H1 (cell line): ENCODE results near the gene LY9. TPM values are rescaled to one million over a fixed set of nuclear protein-coding genes. Genes with fewer than 3 reads are reported as not detected.

Experiments used
- CTCF ChIA-PET: fragments of 300-600 bp; sonication (Branson Sonifier 250); formaldehyde crosslinking; loops from one replicate; lab custom pipeline; 2021; ENCODE audit not compliant: partially characterized antibody; lab: Charles Lee
- POLR2A ChIA-PET: fragments of 300-600 bp; sonication (Branson Sonifier 250); formaldehyde crosslinking; loops from one replicate; lab custom pipeline; 2021; ENCODE audit warnings: inconsistent platforms; ENCODE audit not compliant: partially characterized antibody; lab: Charles Lee
- DNase-seq, 2 experiments: peaks; one replicate each; pipeline versions ENCODE4 v3.0.0 to v3.0.0-alpha.2; 2010 to 2022; ENCODE audit warnings: low spot score in 2 of 2, low read depth in 1 of 2, mixed read lengths in 1 of 2
- FAIRE-seq: peaks from 2 replicates; lab custom pipeline; 2011; peaks lifted over from hg19 to GRCh38; lab: Jason Lieb, UNC
- H2AFZ ChIP-seq: 2 replicates; pipeline ENCODE4 v1.8.1; 2012; ENCODE audit warnings: low read length, inconsistent platforms
- H2AK5ac ChIP-seq: 2 replicates; pipeline ENCODE4 v1.6.1; 2013; ENCODE audit warnings: low read depth, low read length
- H2BK120ac ChIP-seq: replicated peaks from 2 replicates; pipeline ENCODE3; 2013; ENCODE audit warnings: low read depth, low read length, inconsistent platforms
- H2BK12ac ChIP-seq: 2 replicates; pipeline ENCODE4 v1.6.1; 2013; ENCODE audit warnings: low read depth, low read length
- H2BK15ac ChIP-seq: 2 replicates; pipeline ENCODE4 v1.6.1; 2013; ENCODE audit warnings: low read length
- H2BK20ac ChIP-seq: 2 replicates; pipeline ENCODE4 v1.6.1; 2013; ENCODE audit warnings: low read length
- H2BK5ac ChIP-seq: 2 replicates; pipeline ENCODE4 v1.6.1; 2013; ENCODE audit warnings: low read depth, low read length
- H3K14ac ChIP-seq: 2 replicates; pipeline ENCODE4 v1.6.1; 2013; ENCODE audit warnings: inconsistent platforms; ENCODE audit not compliant: insufficient read length
- H3K18ac ChIP-seq: 2 replicates; pipeline ENCODE4 v1.6.1; 2013; ENCODE audit warnings: low read length; ENCODE audit errors: extremely low read depth
- H3K23ac ChIP-seq: 2 replicates; pipeline ENCODE4 v1.6.1; 2013; ENCODE audit warnings: inconsistent platforms; ENCODE audit not compliant: insufficient read length
- H3K23me2 ChIP-seq: 2 replicates; pipeline ENCODE4 v1.6.1; 2013; ENCODE audit warnings: low read depth, low read length
- H3K27ac ChIP-seq: 2 replicates; pipeline ENCODE4 v1.6.1; 2011; ENCODE audit warnings: low read depth, low read length, inconsistent platforms
- H3K27me3 ChIP-seq, 4 experiments: replicated peaks in 1 of 4; 1 replicate in 1 of 4; 2 replicates in 3 of 4; pipeline versions ENCODE4 v1.6.1 to v1.8.1; 2011 to 2013; ENCODE audit warnings: low read length in 3 of 4, mild to moderate bottlenecking in 3 of 4, inconsistent platforms in 2 of 4, mixed read lengths in 2 of 4, moderate library complexity in 1 of 4; ENCODE audit not compliant: control insufficient read depth in 3 of 4, insufficient read depth in 3 of 4; ENCODE audit errors: extremely low read depth in 1 of 4
- H3K36me3 ChIP-seq, 4 experiments: 2 replicates each; pipeline versions ENCODE4 v1.6.1 to v1.8.1; 2011 to 2013; ENCODE audit warnings: mild to moderate bottlenecking in 4 of 4, low read length in 3 of 4, moderate library complexity in 2 of 4, control low read depth in 1 of 4, inconsistent platforms in 1 of 4; ENCODE audit not compliant: insufficient read depth in 4 of 4, control insufficient read depth in 2 of 4
- H3K4ac ChIP-seq: replicated peaks from 2 replicates; pipeline ENCODE3; 2013; ENCODE audit warnings: low read length, low read depth, mixed read lengths, inconsistent platforms; ENCODE audit not compliant: insufficient read length
- H3K4me1 ChIP-seq, 4 experiments: replicated peaks in 1 of 4; 1 replicate in 1 of 4; 2 replicates in 3 of 4; pipeline versions ENCODE4 v1.6.1 to v1.8.1; 2011 to 2013; ENCODE audit warnings: low read length in 3 of 4, inconsistent platforms in 2 of 4, mixed read lengths in 1 of 4; ENCODE audit not compliant: insufficient read depth in 4 of 4, control insufficient read depth in 3 of 4
- H3K4me2 ChIP-seq, 2 experiments: 2 replicates each; pipeline versions ENCODE4 v1.6.1 to v1.8.1; 2011 to 2013; ENCODE audit warnings: low read depth in 2 of 2, low read length in 2 of 2, control low read depth in 1 of 2, inconsistent platforms in 1 of 2, mild to moderate bottlenecking in 1 of 2; ENCODE audit not compliant: insufficient read depth in 1 of 2
- H3K4me3 ChIP-seq, 4 experiments: fragments of 200-600, 300-600 bp in 1 of 4; sonication (generic), shearing (Covaris generic), sonication (Bioruptor Twin) in 1 of 4; 2 replicates each; pipeline versions ENCODE4 v1.5.1 to v1.8.1; 2011 to 2016; ENCODE audit warnings: low read length in 4 of 4, low read depth in 3 of 4, control low read depth in 2 of 4, inconsistent platforms in 2 of 4, mild to moderate bottlenecking in 2 of 4, mixed read lengths in 1 of 4, moderate library complexity in 1 of 4; ENCODE audit not compliant: insufficient read depth in 2 of 4; ENCODE audit errors: extremely low read depth in 1 of 4
- H3K56ac ChIP-seq: replicated peaks from 2 replicates; pipeline ENCODE3; 2013; ENCODE audit warnings: low read depth, mild to moderate bottlenecking, mixed read lengths, low read length, inconsistent platforms; ENCODE audit not compliant: insufficient read length
- H3K79me1 ChIP-seq: 2 replicates; pipeline ENCODE4 v1.6.1; 2013; ENCODE audit warnings: low read depth, low read length, control low read depth
- H3K79me2 ChIP-seq, 2 experiments: 2 replicates each; pipeline versions ENCODE4 v1.6.1 to v1.8.1; 2012 to 2013; ENCODE audit warnings: low read length in 2 of 2, mild to moderate bottlenecking in 2 of 2, inconsistent platforms in 1 of 2; ENCODE audit not compliant: insufficient read depth in 2 of 2, control insufficient read depth in 1 of 2
- H3K9ac ChIP-seq, 4 experiments: replicated peaks in 1 of 4; 1 replicate in 1 of 4; 2 replicates in 3 of 4; pipeline versions ENCODE4 v1.6.1 to v1.8.1; 2011 to 2013; ENCODE audit warnings: low read depth in 3 of 4, low read length in 3 of 4, control low read depth in 2 of 4, mild to moderate bottlenecking in 2 of 4, moderate library complexity in 2 of 4, inconsistent platforms in 1 of 4; ENCODE audit errors: extremely low read depth in 1 of 4
- H3K9me3 ChIP-seq, 2 experiments: 2 replicates each; pipeline versions ENCODE4 v1.6.1 to v1.8.1; 2012 to 2013; ENCODE audit warnings: mild to moderate bottlenecking in 2 of 2, moderate library complexity in 2 of 2, control low read depth in 1 of 2, inconsistent platforms in 1 of 2, low read depth in 1 of 2, low read length in 1 of 2, mixed read lengths in 1 of 2; ENCODE audit not compliant: insufficient read depth in 2 of 2
- H4K20me1 ChIP-seq, 2 experiments: replicated peaks in 1 of 2; 2 replicates each; pipeline versions ENCODE3 to v1.8.1; 2011 to 2013; ENCODE audit warnings: inconsistent platforms in 2 of 2, low read length in 2 of 2, mild to moderate bottlenecking in 1 of 2; ENCODE audit not compliant: insufficient read depth in 2 of 2, control insufficient read depth in 1 of 2
- H4K5ac ChIP-seq: 2 replicates; pipeline ENCODE4 v1.6.1; 2013; ENCODE audit warnings: low read length, low read depth, mixed read lengths, inconsistent platforms; ENCODE audit not compliant: insufficient read length
- H4K8ac ChIP-seq: 2 replicates; pipeline ENCODE4 v1.8.0; 2013; ENCODE audit warnings: mild to moderate bottlenecking, moderate library complexity, low read length, inconsistent platforms; ENCODE audit not compliant: insufficient read depth; ENCODE audit errors: extremely low read depth
- H4K91ac ChIP-seq: replicated peaks from 2 replicates; pipeline ENCODE3; 2013; ENCODE audit warnings: low read length, mixed read lengths, inconsistent platforms; ENCODE audit not compliant: insufficient read length
- CHD2 ChIP-seq: IDR thresholded peaks from 2 replicates; pipeline ENCODE4 v1.6.1; 2012; ENCODE audit warnings: low read length, improper control_type of control experiment
- KDM1A ChIP-seq: fragments of 200-600, 300-600 bp; sonication (generic); IDR thresholded peaks from 2 replicates; pipeline ENCODE4 v1.7.1; 2016; ENCODE audit warnings: mild to moderate bottlenecking, low read length, borderline replicate concordance
- RBBP5 ChIP-seq: IDR thresholded peaks from 2 replicates; pipeline ENCODE4 v1.7.1; 2012; ENCODE audit warnings: low read depth, mild to moderate bottlenecking, inconsistent platforms, low read length, moderate library complexity, borderline replicate concordance
- RFX5 ChIP-seq: IDR thresholded peaks from 2 replicates; pipeline ENCODE4 v1.6.1; 2011; ENCODE audit warnings: low read depth, low read length, improper control_type of control experiment, borderline replicate concordance
- WGBS, 2 experiments: shearing (Covaris generic) in 1 of 2; methylation state at CpG; one replicate each; pipeline versions ENCODE4 v1.1.6 to v1.1.7; 2013 to 2015; ENCODE audit warnings: low lambda C conversion rate in 2 of 2, mixed read lengths in 2 of 2, inconsistent platforms in 1 of 2, low coverage in 1 of 2, missing lambda C conversion rate in 1 of 2; ENCODE audit not compliant: insufficient replicate concordance in 2 of 2, insufficient coverage in 1 of 2, insufficient read length in 1 of 2; ENCODE audit errors: extremely low coverage in 1 of 2, missing lambda C conversion rate in 1 of 2; 5-methylcytosine and 5-hydroxymethylcytosine counted together
- polyA plus RNA-seq, 7 experiments: library from polyadenylated mRNA; depleted of rRNA in 3 of 7; stranded (reverse) in 5 of 7; unstranded in 2 of 7; fragments of >200 nt in 5 of 7; fragments of 200-250 nt in 2 of 7; gene quantifications; 1 replicate in 5 of 7; 2 replicates in 1 of 7; 4 replicates in 1 of 7; pipeline versions ENCODE4 v1.2.1 to v1.2.3, GENCODE V29; 2011 to 2013; ENCODE audit warnings: missing spikeins in 2 of 7, mixed read lengths in 2 of 7
- total RNA-seq: library from RNA; stranded (reverse); fragmentation: NEBNext Ultra II Directional; extraction: Animal tissue kit (Norgen Biotek cat#: 25700); gene quantifications from 2 replicates; pipeline ENCODE4 v1.2.1, GENCODE V29; 2021

LY9 gene
- total and polyA plus RNA-seq, 2 of the 8 experiments (the other 6 are each of a cell fraction or from before 2014, with no cell fraction given): not detected

GRCh38 chr1:160780398-160780755, 15.6 kb upstream of the LY9 start:
- Histone ChIP-seq H2BK12ac (no peak overlapping the region), H3K4me2 (no peak overlapping the region), H2BK120ac (no peak overlapping the region), H2AFZ (no peak overlapping the region), H3K4me1 (no peaks in the 10 kb centered on the region), H2BK5ac (no peak overlapping the region), H4K20me1 (no peaks in the 10 kb centered on the region), H3K9ac (no peak overlapping the region), H3K79me2 (no peaks in the 10 kb centered on the region), H3K27me3 (no peaks in the 10 kb centered on the region), H2BK15ac (no peak overlapping the region), H3K9me3 (peaks cover 3% of the 10 kb centered on the region in 2 experiments; a peak in 3 of 4 replicates), H3K27ac (no peak overlapping the region), H2AK5ac (no peak overlapping the region), H3K79me1 (no peaks in the 10 kb centered on the region), H3K14ac (no peak overlapping the region), H4K8ac (no peak overlapping the region), H4K5ac (no peak overlapping the region), H3K56ac (no peak overlapping the region), H3K36me3 (no peaks in the 10 kb centered on the region), H3K4me3 (no peak overlapping the region), H3K18ac (no peak overlapping the region), H4K91ac (no peak overlapping the region), H3K23me2 (no peaks in the 10 kb centered on the region), H3K23ac (no peak overlapping the region), H2BK20ac (no peak overlapping the region), H3K4ac (no peak overlapping the region)
- POLR2A ChIA-PET: no interaction called here
- CTCF ChIA-PET: interaction anchor here (0.6 to 8.2 kb wide), 39 partner anchors 10 to 288 kb away, joined by 3 to 141 read pairs (median 6); partner anchors contain the start of genes ITLN2 and LY9
- TF ChIP-seq KDM1A (0 out of 2 replicates have a peak, but pooled peaks have one; percentile 22), RFX5 (no peak), RBBP5 (no peak), CHD2 (no peak)
- DNase-seq: no peak
- no peak for FAIRE-seq
- 96% methylated on average over 2 of the region's 2 CpGs; no CpG with 5 or more reads in 1 of the 2 experiments for WGBS, 2 experiments
